Measurements from ENCODE around the gene SHANK2.

SHANK2 gene

DNA sequence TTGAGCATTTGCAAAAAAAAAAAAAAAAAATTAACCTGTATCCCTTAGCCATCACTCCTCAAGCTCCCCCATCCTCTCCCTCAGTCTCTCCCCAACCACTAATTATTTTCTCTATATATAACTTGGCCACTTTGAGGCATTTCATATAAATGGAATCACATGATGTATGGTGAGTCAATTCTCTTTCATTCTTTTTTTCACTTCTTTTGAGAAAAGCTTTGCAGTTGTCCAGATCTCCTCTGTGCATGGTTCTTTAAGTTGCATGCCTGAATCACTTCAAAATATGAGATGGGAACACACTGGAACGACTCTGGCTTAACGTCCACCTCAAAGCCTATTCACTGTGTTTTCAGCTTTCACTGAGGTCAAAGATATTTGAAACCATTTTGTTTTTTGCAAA lies 40.7 kb downstream of the SHANK2 start:
- no peak for DNase-seq (ENCODE audit: low read depth)
- TF ChIP-seq, protein P1, sequence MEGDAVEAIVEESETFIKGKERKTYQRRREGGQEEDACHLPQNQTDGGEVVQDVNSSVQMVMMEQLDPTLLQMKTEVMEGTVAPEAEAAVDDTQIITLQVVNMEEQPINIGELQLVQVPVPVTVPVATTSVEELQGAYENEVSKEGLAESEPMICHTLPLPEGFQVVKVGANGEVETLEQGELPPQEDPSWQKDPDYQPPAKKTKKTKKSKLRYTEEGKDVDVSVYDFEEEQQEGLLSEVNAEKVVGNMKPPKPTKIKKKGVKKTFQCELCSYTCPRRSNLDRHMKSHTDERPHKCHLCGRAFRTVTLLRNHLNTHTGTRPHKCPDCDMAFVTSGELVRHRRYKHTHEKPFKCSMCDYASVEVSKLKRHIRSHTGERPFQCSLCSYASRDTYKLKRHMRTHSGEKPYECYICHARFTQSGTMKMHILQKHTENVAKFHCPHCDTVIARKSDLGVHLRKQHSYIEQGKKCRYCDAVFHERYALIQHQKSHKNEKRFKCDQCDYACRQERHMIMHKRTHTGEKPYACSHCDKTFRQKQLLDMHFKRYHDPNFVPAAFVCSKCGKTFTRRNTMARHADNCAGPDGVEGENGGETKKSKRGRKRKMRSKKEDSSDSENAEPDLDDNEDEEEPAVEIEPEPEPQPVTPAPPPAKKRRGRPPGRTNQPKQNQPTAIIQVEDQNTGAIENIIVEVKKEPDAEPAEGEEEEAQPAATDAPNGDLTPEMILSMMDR (IDR thresholded peaks at IDR 0.05; ENCODE audit: control insufficient read depth, extremely low read depth, insufficient read depth), result no peak
- H3K4me3 ChIP-seq (ENCODE audit: low read depth, low read length), result no peak overlapping the region

DNA sequence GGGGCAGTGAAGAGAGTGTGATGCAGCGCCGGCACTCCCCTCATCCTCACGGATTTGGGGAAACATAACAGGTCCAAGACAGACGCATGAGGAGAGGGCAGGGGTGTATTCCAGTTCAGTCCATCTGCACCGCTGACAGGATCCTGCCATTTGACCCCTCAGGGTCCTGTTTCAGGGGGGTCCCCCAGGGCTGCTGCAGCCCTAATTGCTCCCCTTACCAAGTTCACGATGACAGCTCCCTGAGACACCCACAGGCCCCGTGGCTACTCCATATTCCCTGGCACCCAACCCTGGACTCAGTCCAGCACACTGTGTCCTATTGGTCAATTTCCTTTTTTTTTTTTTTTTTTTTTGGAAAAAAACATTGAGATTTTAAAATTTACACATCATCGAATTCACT lies 41.5 kb downstream of the SHANK2 start:
- DNase-seq (ENCODE audit: low read depth), result no peak
- TF ChIP-seq, protein P1 (IDR thresholded peaks at IDR 0.05; ENCODE audit: control insufficient read depth, extremely low read depth, insufficient read depth), result no peak

DNA sequence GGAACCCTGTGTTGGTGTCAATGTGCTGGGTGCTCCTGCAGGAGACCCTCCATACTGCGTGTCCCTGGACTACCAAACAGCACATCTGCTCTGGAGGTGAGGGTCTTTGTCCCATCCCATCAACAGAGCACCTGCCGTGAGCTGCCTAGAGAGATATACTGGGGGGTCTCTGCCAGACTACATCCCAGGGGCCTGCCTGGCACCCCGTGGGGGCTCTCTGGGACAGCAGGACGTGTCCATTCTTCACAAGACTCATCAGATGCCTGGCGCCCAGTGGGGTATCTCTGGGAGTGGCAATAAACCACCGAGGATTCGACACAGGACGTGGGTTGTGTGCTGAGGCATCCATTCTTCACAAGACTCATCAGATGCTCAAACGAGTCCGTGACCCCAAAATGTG lies 42.7 kb downstream of the SHANK2 start:
- TF ChIP-seq, protein P1 (IDR thresholded peaks at IDR 0.05; ENCODE audit: control insufficient read depth, extremely low read depth, insufficient read depth), result no peak
- no peak for DNase-seq (ENCODE audit: low read depth)

More for the DNA sequence above, 41.5 kb downstream of the SHANK2 start:
- H3K4me3 ChIP-seq (ENCODE audit: low read depth, low read length), result no peak overlapping the region

DNA sequence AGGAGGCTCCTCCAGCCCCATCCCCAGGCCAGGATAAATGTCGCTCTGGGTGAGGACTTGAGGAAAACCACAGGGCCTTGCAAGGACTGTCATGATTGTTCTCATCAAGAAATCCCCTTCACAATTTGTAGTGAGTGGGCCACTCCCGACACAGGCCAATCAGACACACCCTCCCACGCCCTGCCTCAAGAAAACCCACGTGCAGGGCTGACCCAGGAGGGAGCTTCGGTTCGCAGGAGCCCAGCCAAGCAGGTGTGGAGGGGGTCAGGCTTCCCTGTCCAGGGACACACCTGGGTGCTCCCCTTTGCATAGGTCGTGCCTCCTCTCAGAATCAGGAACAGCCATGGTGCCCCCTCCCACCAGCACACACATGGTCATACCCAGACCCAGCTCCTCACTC lies 43.2 kb downstream of the SHANK2 start:
- TF ChIP-seq, protein P1 (IDR thresholded peaks at IDR 0.05; ENCODE audit: control insufficient read depth, extremely low read depth, insufficient read depth), result no peak
- H3K4me3 ChIP-seq (ENCODE audit: low read depth, low read length), result no peak overlapping the region
- DNase-seq (ENCODE audit: low read depth), result no peak

More for the DNA sequence above, 42.7 kb downstream of the SHANK2 start:
- H3K4me3 ChIP-seq (ENCODE audit: low read depth, low read length), result no peak overlapping the region

DNA sequence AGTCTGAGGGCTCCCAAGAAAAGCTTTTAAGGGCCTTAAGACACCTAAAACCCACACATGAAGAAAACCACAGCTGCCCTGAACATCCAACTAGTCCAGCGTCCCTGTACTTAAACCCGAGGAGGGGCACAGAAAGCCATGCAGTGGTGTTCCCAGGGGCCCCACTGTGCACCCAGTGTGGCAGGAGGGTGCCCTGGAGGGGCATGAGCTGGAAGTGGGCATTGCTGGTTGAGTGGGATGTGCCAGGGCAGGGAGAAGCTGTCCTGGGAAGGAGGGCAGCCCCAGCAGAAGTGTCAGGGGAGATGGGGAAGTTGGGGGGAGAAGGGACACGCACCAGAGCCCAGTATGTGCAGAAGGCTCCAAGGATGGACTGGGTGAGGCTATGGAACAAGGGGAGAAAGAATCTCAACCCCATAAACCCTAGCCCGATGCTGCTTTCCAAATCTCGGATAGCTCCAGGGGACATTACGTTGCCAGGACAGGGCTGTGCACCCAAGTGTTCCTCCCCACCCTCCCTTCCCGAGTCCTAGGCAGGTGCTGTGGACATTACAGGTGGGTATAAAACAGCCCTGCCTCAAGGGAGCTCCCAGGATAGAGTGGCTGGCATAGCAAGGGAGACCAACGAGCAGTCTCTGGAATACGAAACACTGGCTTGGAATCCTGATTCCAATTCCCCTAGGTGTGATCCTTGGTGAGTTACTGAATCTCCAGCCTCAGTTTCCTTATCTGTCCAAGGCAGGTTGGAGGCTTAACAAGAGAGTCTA lies 44.2 kb downstream of the SHANK2 start:
- TF ChIP-seq, protein P1 (IDR thresholded peaks at IDR 0.05; ENCODE audit: control insufficient read depth, extremely low read depth, insufficient read depth), result no peak
- H3K4me3 ChIP-seq (ENCODE audit: low read depth, low read length), result no peak overlapping the region
- no peak for DNase-seq (ENCODE audit: low read depth)

DNA sequence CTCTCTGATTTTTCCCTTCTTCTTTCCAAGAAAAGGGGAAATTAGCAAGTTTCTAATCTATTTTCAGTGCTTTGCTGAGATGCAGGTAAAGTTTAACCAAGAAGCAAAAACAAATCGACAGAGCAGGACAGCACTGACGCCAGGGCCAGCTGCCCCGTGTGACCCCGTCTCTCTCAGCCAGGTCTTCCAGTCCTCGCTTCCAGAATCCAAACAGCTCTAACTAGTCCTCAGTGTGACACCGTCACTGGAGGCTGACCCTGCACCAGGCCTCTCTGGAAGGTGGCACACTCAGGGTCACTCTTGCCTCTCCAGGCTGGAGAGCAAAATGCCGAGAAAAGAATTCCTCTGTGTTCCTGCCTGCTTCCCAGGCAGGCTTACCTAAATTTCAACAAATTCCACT lies 44.8 kb downstream of the SHANK2 start:
- TF ChIP-seq, protein P1 (IDR thresholded peaks at IDR 0.05; ENCODE audit: control insufficient read depth, extremely low read depth, insufficient read depth), result no peak
- no peak for DNase-seq (ENCODE audit: low read depth)
- H3K4me3 ChIP-seq (ENCODE audit: low read depth, low read length), result no peak overlapping the region

DNA sequence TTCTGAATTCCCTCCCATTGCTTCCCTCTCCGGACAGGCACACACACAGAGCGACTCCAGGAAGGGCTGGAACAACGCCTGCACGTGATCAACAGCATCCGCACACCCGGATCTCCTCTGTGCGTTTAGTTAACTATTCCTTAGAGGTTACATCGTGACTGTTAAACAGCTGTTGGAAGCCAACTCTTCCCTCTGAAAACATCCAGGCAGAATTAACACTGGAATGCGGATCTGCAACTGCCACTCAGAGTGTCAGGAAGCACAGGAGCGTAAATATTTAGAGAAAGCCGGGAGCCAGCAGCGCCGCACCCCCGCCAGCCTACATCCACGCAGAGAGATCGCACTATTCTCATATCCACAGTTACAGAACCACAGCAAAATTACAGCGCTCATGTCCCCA lies 46.2 kb downstream of the SHANK2 start:
- TF ChIP-seq, protein P1 (IDR thresholded peaks at IDR 0.05; ENCODE audit: control insufficient read depth, extremely low read depth, insufficient read depth), result no peak
- peak overlapping the region; percentile 12 for H3K4me3 ChIP-seq (ENCODE audit: low read depth, low read length)
- DNase-seq (ENCODE audit: low read depth), result peak; percentile 82

All from LNCaP clone FGC (cell line).